GM12878 (cell line): ENCODE results near the gene ZCCHC3. TPM values are rescaled to one million over a fixed set of nuclear protein-coding genes. Genes with fewer than 3 reads are reported as not detected.

Experiments
- ATAC-seq: fragments of 200-7000 bp; cut with Tn5 transposase; 3 replicates; pipeline ENCODE4 v1.9.1; 2020; ENCODE audit warnings: mild to moderate bottlenecking, moderate library complexity
- Bru-seq: library from RNA; stranded (reverse); fragments of 400-500 nt; gene quantifications from one replicate; lab custom pipeline; 2021; lab: Mats Ljungman, UMichigan
- BruChase-seq, 2 experiments: library from RNA; stranded (reverse); fragments of 400-500 nt; gene quantifications; one replicate each; lab custom pipeline; 2021; lab: Mats Ljungman, UMichigan
- BruUV-seq: library from RNA; stranded (reverse); fragments of 400-500 nt; replicated peaks from 2 replicates; lab custom pipeline; 2021; lab: Mats Ljungman, UMichigan
- CTCF ChIA-PET: fragments of 300-600 bp; sonication (Branson Sonifier 250); formaldehyde crosslinking; extraction: SDS; loops from one replicate; lab custom pipeline; 2021; ENCODE audit warnings: inconsistent platforms; lab: Yijun Ruan, JAX
- POLR2A ChIA-PET: fragments of 350-600 bp; formaldehyde crosslinking; extraction: SDS; loops from one replicate; lab custom pipeline; 2021; ENCODE audit warnings: inconsistent platforms; lab: Charles Lee
- RAD21 ChIA-PET: fragments of 300-600 bp; sonication (Branson Sonifier 250); formaldehyde crosslinking; loops from one replicate; lab custom pipeline; 2023; ENCODE audit warnings: antibody characterized with exemption; ENCODE audit not compliant: unreplicated experiment; lab: Charles Lee
- SMC1A ChIA-PET: fragments of 300-600 bp; sonication (Branson Sonifier 250); formaldehyde crosslinking; loops from one replicate; lab custom pipeline; 2023; ENCODE audit not compliant: unreplicated experiment, uncharacterized antibody; lab: Charles Lee
- DNase-seq: peaks from one replicate; pipeline ENCODE4 v3.0.0-alpha.2; 2011; ENCODE audit warnings: low read depth, low spot score
- FAIRE-seq: peaks from 3 replicates; lab custom pipeline; 2011; peaks lifted over from hg19 to GRCh38; lab: Jason Lieb, UNC
- H2AFZ ChIP-seq: 2 replicates; pipeline ENCODE4 v1.6.0; 2011; ENCODE audit warnings: low read depth, low read length, control low read depth; ENCODE audit not compliant: control insufficient read depth
- H3K27ac ChIP-seq: 2 replicates; pipeline ENCODE4 v1.5.1; 2011; ENCODE audit warnings: control low read depth; ENCODE audit not compliant: control insufficient read depth, insufficient read depth
- H3K27me3 ChIP-seq, 2 experiments: replicated peaks in 1 of 2; 2 replicates each; pipeline versions ENCODE4 v1.6.0 to v1.6.1; 2011; ENCODE audit warnings: low read length in 1 of 2; ENCODE audit not compliant: control insufficient read depth in 2 of 2, insufficient read depth in 2 of 2
- H3K36me3 ChIP-seq, 2 experiments: 2 replicates each; pipeline ENCODE4 v1.5.1; 2011; ENCODE audit warnings: low read length in 1 of 2; ENCODE audit not compliant: control insufficient read depth in 2 of 2, insufficient read depth in 2 of 2
- H3K4me1 ChIP-seq: 2 replicates; pipeline ENCODE4 v1.6.1; 2011; ENCODE audit warnings: mild to moderate bottlenecking, low read length, moderate library complexity, mixed read lengths; ENCODE audit not compliant: control insufficient read depth, insufficient read depth
- H3K4me2 ChIP-seq: 2 replicates; pipeline ENCODE4 v1.6.0; 2011; ENCODE audit warnings: control low read depth; ENCODE audit not compliant: control insufficient read depth, insufficient read depth
- H3K4me3 ChIP-seq: fragments of 200-600 bp; sonication (generic); 2 replicates; pipeline ENCODE4 v1.5.1; 2016
- H3K79me2 ChIP-seq: 2 replicates; pipeline ENCODE4 v1.6.0; 2011; ENCODE audit warnings: low read length; ENCODE audit not compliant: control insufficient read depth, insufficient read depth
- H3K9ac ChIP-seq: 2 replicates; pipeline ENCODE4 v1.8.0; 2011; ENCODE audit warnings: low read length, control low read depth, mixed read lengths; ENCODE audit not compliant: control insufficient read depth, insufficient read depth
- H3K9me3 ChIP-seq: replicated peaks from 3 replicates; pipeline ENCODE4 v1.5.1; 2011; ENCODE audit warnings: mild to moderate bottlenecking, low read length; ENCODE audit not compliant: control insufficient read depth, insufficient read depth
- H4K20me1 ChIP-seq: 2 replicates; pipeline ENCODE4 v1.6.0; 2011; ENCODE audit not compliant: control insufficient read depth, insufficient read depth
- CBFB ChIP-seq: IDR thresholded peaks from 2 replicates; pipeline ENCODE4 v1.6.1; 2016; ENCODE audit warnings: antibody characterized with exemption, low read depth
- NFIC ChIP-seq: IDR thresholded peaks from 2 replicates; pipeline ENCODE4 v1.6.1; 2012; ENCODE audit warnings: low read depth, mild to moderate bottlenecking, inconsistent platforms, low read length, moderate library complexity
- SIX5 ChIP-seq: IDR thresholded peaks from 2 replicates; pipeline ENCODE4 v1.6.1; 2011; ENCODE audit warnings: mild to moderate bottlenecking, low read depth, low read length, moderate library complexity; ENCODE audit not compliant: severe bottlenecking
- WGBS: methylation state at CpG from one replicate; pipeline ENCODE4 v1.1.6; 2016; ENCODE audit warnings: low lambda C conversion rate; ENCODE audit not compliant: insufficient replicate concordance, insufficient coverage; ENCODE audit errors: missing lambda C conversion rate; 5-methylcytosine and 5-hydroxymethylcytosine counted together
- in situ Hi-C: fragments of 300-500 bp; cut with MboI; formaldehyde crosslinking; loops from 9 replicates; pipeline ENCODE4 v1.14.3; 2018; ENCODE audit warnings: mixed read lengths
- intact Hi-C: fragments of 100-400 bp; cut with micrococcal nuclease; formaldehyde crosslinking; loops from one replicate; pipeline ENCODE4 v1.14.2; 2022; ENCODE audit not compliant: unreplicated experiment
- long read RNA-seq, 2 experiments: library from polyadenylated mRNA; unstranded; transcript quantifications; one replicate each; pipeline ENCODE4 v2.0.0, GENCODE V29; 2019 to 2020
- polyA minus RNA-seq, 3 experiments: library from RNA; depleted of rRNA, polyadenylated mRNA; stranded (reverse); fragments of >200 nt; gene quantifications; 2 replicates each; pipeline ENCODE4 v1.2.3, GENCODE V29; 2011
- polyA plus RNA-seq, 11 experiments: library from polyadenylated mRNA; depleted of rRNA in 4 of 11; unstranded in 6 of 11; stranded (reverse) in 5 of 11; fragments of >200 nt; fragmentation: Nextera tagmentation in 4 of 11; fragmentation: Illumina TruSeq in 1 of 11; extraction: Ambion mirVana in 4 of 11; extraction: Trizol in 1 of 11; gene quantifications; 1 replicate in 1 of 11; 2 replicates in 10 of 11; pipeline versions ENCODE4 v1.2.1 to v1.2.3, GENCODE V29; 2011 to 2016; ENCODE audit warnings: inconsistent platforms in 2 of 11, missing spikeins in 2 of 11, low read depth in 1 of 11
- total RNA-seq, 4 experiments: library from RNA; depleted of rRNA in 3 of 4; stranded (reverse); fragments of >200 nt in 3 of 4; fragmentation: Illumina TruSeq in 1 of 4; extraction: Trizol in 1 of 4; gene quantifications; 2 replicates each; pipeline versions ENCODE4 v1.2.1 to v1.2.3, GENCODE V29; 2013 to 2021
- TF ChIP-seq, protein P1 (sequence below): fragments of 450-650 bp; IDR thresholded peaks from 2 replicates; pipeline ENCODE4 v1.6.1; 2018; ENCODE audit warnings: borderline replicate concordance, mild to moderate bottlenecking; ENCODE audit not compliant: partially characterized antibody
- TF ChIP-seq, protein P2 (sequence below), 3 experiments: IDR thresholded peaks in 2 of 3; conservative IDR thresholded peaks in 1 of 3; 2 replicates each; pipeline ENCODE4 v1.5.1; 2011; ENCODE audit warnings: low read depth in 3 of 3, low read length in 3 of 3, mild to moderate bottlenecking in 3 of 3, control low read depth in 2 of 3, moderate library complexity in 2 of 3, inconsistent platforms in 1 of 3, mixed read lengths in 1 of 3; ENCODE audit not compliant: control insufficient read depth in 2 of 3, insufficient read depth in 1 of 3; ENCODE audit errors: extremely low read depth in 1 of 3
- TF ChIP-seq, protein P3 (sequence below): fragments of 450-650 bp; IDR thresholded peaks from 2 replicates; pipeline ENCODE4 v1.6.1; 2016; ENCODE audit warnings: mild to moderate bottlenecking

ZCCHC3 gene, protein sequence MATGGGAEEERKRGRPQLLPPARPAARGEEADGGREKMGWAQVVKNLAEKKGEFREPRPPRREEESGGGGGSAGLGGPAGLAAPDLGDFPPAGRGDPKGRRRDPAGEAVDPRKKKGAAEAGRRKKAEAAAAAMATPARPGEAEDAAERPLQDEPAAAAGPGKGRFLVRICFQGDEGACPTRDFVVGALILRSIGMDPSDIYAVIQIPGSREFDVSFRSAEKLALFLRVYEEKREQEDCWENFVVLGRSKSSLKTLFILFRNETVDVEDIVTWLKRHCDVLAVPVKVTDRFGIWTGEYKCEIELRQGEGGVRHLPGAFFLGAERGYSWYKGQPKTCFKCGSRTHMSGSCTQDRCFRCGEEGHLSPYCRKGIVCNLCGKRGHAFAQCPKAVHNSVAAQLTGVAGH
- 6.2 and 7.2 TPM in 2 replicates for total RNA-seq (2013; cell fraction: nucleolus; rRNA removed)
- total RNA-seq (2014; rRNA removed), result 36.1 TPM in 2 replicates
- total RNA-seq (2014; rRNA removed; fragmentation: Illumina TruSeq; extraction: Trizol), result 13.8 and 15.3 TPM in 2 replicates
- total RNA-seq (2021), result 31.9 and 32.8 TPM in 2 replicates
- polyA plus RNA-seq (2011; ENCODE audit: low read depth), result 9.0 TPM
- 31.3 and 33.1 TPM in 2 replicates for polyA plus RNA-seq (2011; rRNA removed)
- polyA plus RNA-seq (2011; cell fraction: cytosol; rRNA removed), result 26.4 and 31.8 TPM in 2 replicates
- polyA plus RNA-seq (2011; cell fraction: nucleus; rRNA removed), result 25.3 and 26.7 TPM in 2 replicates
- 16.8 and 18.4 TPM in 2 replicates for polyA plus RNA-seq (2012)
- polyA plus RNA-seq (2014; fragmentation: Illumina TruSeq; extraction: Trizol), result 20.2 and 21.9 TPM in 2 replicates
- polyA plus RNA-seq (2014; fragmentation: Nextera tagmentation; extraction: Ambion mirVana), result 10 to 100 TPM in 1 of 2 experiments, 1 to 10 TPM in 1; 5.3 to 10.8 TPM
- polyA plus RNA-seq (2014; rRNA removed), result 32.1 and 33.5 TPM in 2 replicates
- polyA plus RNA-seq (2016; fragmentation: Nextera tagmentation; extraction: Ambion mirVana), result 10 to 100 TPM in 1 of 2 experiments, 1 to 10 TPM in 1; 7.7 to 14.1 TPM
- polyA minus RNA-seq (2011; rRNA and poly(A)+ RNA removed), result 13.9 and 21.8 TPM in 2 replicates
- 12.0 and 12.3 TPM in 2 replicates for polyA minus RNA-seq (2011; cell fraction: cytosol; rRNA and poly(A)+ RNA removed)
- polyA minus RNA-seq (2011; cell fraction: nucleus; rRNA and poly(A)+ RNA removed), result 9.3 and 13.9 TPM in 2 replicates
- Bru-seq, nascent RNA, result percentile 93 among the genes with signal in this experiment
- percentile 88 among the genes with signal in this experiment for BruChase-seq, experiment 1, labeled RNA remaining after a 6-hour chase
- percentile 98 among the genes with signal in this experiment for BruChase-seq, experiment 2, labeled RNA remaining after a 2-hour chase
- long read RNA-seq, experiment 1, partial matches to known transcripts, result 0 of 4 reads
- long read RNA-seq, experiment 1, other reads (novel, unspliced or antisense), result 0 of 4 reads
- long read RNA-seq, experiment 2, transcript ZCCHC3-201 (1 exons, 3,354 nt), result major isoform, 6 of 6 reads
- long read RNA-seq, experiment 2, partial matches to known transcripts, result 0 of 6 reads
- long read RNA-seq, experiment 2, other reads (novel, unspliced or antisense), result 0 of 6 reads

DNA sequence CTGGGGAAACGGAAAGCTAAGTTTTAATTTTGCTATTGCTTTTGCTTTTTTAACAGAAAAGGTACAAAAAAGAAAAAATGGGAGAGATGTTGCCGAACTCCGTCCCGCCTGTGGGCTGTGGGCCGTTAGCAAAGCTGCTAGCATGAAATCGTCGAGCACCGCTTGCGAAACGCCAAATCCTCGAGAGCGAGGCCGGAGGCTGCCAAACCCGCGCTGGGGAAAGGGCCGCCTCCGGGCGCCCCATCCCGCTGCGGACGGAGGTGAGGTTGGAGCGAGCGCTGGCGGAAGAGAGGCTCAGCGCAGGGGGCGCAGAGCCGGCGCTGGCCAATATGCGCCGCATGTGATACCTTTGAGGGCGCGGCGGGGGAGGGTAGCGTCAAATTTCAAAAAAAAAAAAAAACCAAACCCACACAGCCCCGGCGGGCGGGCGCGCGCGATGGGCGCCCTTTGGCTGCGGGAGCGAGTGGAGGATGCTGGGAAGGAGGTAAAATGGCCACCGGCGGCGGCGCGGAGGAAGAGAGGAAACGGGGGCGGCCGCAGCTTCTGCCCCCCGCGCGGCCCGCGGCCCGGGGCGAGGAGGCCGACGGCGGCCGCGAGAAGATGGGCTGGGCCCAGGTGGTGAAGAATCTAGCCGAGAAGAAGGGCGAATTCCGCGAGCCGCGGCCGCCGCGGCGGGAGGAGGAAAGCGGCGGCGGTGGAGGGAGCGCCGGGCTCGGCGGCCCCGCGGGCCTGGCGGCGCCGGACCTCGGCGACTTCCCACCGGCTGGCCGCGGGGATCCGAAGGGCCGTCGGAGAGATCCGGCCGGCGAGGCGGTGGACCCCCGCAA lies at the start of gene ZCCHC3:
Gene ZCCHC3, plus strand, starts transcription at position 473 of the 827 bp plus-strand sequence. Its CDS starts 17 bp downstream, at position 490.
- ChIA-PET POLR2A (interaction anchor here (0.7 to 2.1 kb wide), 4 partner anchors 28 to 84 kb away, joined by 3 to 6 read pairs (median 3); partner anchors contain the start of genes NRSN2, SOX12 and TRIB3), SMC1A (interaction anchor here (1.1 to 2.1 kb wide), 7 partner anchors 15 to 49 kb away, joined by 3 to 15 read pairs (median 5); partner anchors contain the start of genes NRSN2 and SOX12)
- BruUV-seq, result TSS peak; percentile 88
- peak; percentile 88 for TF ChIP-seq CBFB
- peak; percentile 44 for TF ChIP-seq SIX5
- TF ChIP-seq, protein P1, sequence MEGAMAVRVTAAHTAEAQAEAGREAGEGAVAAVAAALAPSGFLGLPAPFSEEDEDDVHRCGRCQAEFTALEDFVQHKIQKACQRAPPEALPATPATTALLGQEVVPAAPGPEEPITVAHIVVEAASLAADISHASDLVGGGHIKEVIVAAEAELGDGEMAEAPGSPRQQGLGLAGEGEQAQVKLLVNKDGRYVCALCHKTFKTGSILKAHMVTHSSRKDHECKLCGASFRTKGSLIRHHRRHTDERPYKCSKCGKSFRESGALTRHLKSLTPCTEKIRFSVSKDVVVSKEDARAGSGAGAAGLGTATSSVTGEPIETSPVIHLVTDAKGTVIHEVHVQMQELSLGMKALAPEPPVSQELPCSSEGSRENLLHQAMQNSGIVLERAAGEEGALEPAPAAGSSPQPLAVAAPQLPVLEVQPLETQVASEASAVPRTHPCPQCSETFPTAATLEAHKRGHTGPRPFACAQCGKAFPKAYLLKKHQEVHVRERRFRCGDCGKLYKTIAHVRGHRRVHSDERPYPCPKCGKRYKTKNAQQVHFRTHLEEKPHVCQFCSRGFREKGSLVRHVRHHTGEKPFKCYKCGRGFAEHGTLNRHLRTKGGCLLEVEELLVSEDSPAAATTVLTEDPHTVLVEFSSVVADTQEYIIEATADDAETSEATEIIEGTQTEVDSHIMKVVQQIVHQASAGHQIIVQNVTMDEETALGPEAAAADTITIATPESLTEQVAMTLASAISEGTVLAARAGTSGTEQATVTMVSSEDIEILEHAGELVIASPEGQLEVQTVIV, result peak; percentile 29
- TF ChIP-seq NFIC, result peak; percentile 42; the same call in 1 of the 2 replicates
- TF ChIP-seq, protein P2, sequence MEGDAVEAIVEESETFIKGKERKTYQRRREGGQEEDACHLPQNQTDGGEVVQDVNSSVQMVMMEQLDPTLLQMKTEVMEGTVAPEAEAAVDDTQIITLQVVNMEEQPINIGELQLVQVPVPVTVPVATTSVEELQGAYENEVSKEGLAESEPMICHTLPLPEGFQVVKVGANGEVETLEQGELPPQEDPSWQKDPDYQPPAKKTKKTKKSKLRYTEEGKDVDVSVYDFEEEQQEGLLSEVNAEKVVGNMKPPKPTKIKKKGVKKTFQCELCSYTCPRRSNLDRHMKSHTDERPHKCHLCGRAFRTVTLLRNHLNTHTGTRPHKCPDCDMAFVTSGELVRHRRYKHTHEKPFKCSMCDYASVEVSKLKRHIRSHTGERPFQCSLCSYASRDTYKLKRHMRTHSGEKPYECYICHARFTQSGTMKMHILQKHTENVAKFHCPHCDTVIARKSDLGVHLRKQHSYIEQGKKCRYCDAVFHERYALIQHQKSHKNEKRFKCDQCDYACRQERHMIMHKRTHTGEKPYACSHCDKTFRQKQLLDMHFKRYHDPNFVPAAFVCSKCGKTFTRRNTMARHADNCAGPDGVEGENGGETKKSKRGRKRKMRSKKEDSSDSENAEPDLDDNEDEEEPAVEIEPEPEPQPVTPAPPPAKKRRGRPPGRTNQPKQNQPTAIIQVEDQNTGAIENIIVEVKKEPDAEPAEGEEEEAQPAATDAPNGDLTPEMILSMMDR (IDR thresholded peaks at IDR 0.05 in 2 of 3, conservative IDR thresholded peaks at IDR 0.05 in 1 of 3; ENCODE audit: control insufficient read depth in 2 of 3, extremely low read depth in 1 of 3, insufficient read depth in 1 of 3, low read depth in 3 of 3, low read length in 3 of 3), result peak; percentile 21 to 23 (median 23); a peak in 2 of 6 replicates
- TF ChIP-seq, protein P3, sequence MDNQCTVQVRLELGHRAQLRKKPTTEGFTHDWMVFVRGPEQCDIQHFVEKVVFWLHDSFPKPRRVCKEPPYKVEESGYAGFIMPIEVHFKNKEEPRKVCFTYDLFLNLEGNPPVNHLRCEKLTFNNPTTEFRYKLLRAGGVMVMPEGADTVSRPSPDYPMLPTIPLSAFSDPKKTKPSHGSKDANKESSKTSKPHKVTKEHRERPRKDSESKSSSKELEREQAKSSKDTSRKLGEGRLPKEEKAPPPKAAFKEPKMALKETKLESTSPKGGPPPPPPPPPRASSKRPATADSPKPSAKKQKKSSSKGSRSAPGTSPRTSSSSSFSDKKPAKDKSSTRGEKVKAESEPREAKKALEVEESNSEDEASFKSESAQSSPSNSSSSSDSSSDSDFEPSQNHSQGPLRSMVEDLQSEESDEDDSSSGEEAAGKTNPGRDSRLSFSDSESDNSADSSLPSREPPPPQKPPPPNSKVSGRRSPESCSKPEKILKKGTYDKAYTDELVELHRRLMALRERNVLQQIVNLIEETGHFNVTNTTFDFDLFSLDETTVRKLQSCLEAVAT, result peak; percentile 46

More for the DNA sequence above, at the start of gene ZCCHC3:
- H3K79me2 ChIP-seq, result peaks cover 45% of the 10 kb centered on the region
- no peaks in the 10 kb centered on the region; the same call in 2 of the 3 replicates for H3K9me3 ChIP-seq
- peak within 1 kb of the TSS; percentile 82 for H2AFZ ChIP-seq
- peaks cover 4% of the 10 kb centered on the region for H4K20me1 ChIP-seq
- H3K4me3 ChIP-seq, result peak within 1 kb of the TSS; percentile 94
- DNase-seq (peak; percentile 59), FAIRE-seq (no peak), ATAC-seq (peak; percentile 86)
- ChIA-PET CTCF (interaction anchor here (1.0 to 2.7 kb wide), 3 partner anchors 25 to 33 kb away, joined by 3 to 15 read pairs (median 3); no protein-coding TSS in a partner anchor), RAD21 (interaction anchor here (1.0 to 2.4 kb wide), 6 partner anchors 11 to 41 kb away, joined by 3 to 11 read pairs (median 4); no protein-coding TSS in a partner anchor)
- intact Hi-C loops, result loop anchor here (1.0 kb wide), 1 partner anchor 27 kb away; no protein-coding TSS in a partner anchor
- in situ Hi-C loops, result no loop called here
- no peaks in the 10 kb centered on the region for H3K27me3 ChIP-seq
- under 1% methylated on average over 62 of the region's 99 CpGs for WGBS
- H3K27ac ChIP-seq, result peak within 1 kb of the TSS; percentile 90
- peaks cover 25% of the 10 kb centered on the region for H3K4me1 ChIP-seq
- H3K9ac ChIP-seq, result peak within 1 kb of the TSS; percentile 96
- peak within 1 kb of the TSS; percentile 92 for H3K4me2 ChIP-seq
- H3K36me3 ChIP-seq, result no peaks in the 10 kb centered on the region; a peak in 2 of 4 replicates
